K562 (cell line): ENCODE results near the gene ABHD12. TPM values are rescaled to one million over a fixed set of nuclear protein-coding genes. Genes with fewer than 3 reads are reported as not detected.

Source experiments
- FOXP1 ChIP-seq: sonication (generic); formaldehyde crosslinking; IDR thresholded peaks from 2 replicates; pipeline ENCODE4 v1.8.0; 2022; ENCODE audit warnings: mild to moderate bottlenecking, missing genetic modification reagents
- SMARCE1 ChIP-seq: fragments of 450-650 bp; IDR thresholded peaks from 2 replicates; pipeline ENCODE4 v1.7.1; 2016; ENCODE audit warnings: mild to moderate bottlenecking
- TRIM28 ChIP-seq: fragments of 450-650 bp; IDR thresholded peaks from 2 replicates; pipeline ENCODE4 v1.6.1; 2017
- ZNF23 ChIP-seq: fragments of 250-450 bp; sonication (Bioruptor Pico); IDR thresholded peaks from 2 replicates; pipeline ENCODE4 v1.4.0; 2020; ENCODE audit warnings: mild to moderate bottlenecking
- ZNF707 ChIP-seq: fragments of 250-450 bp; sonication (Bioruptor Pico); conservative IDR thresholded peaks from 2 replicates; pipeline ENCODE4 v1.8.0; 2022; ENCODE audit warnings: inconsistent platforms, mild to moderate bottlenecking, moderate library complexity
- polyA plus RNA-seq, 8 experiments: library from polyadenylated mRNA; depleted of rRNA in 4 of 8; stranded (reverse) in 5 of 8; unstranded in 3 of 8; fragments of >200 nt; fragmentation: Nextera tagmentation in 2 of 8; fragmentation: Illumina TruSeq in 1 of 8; extraction: Ambion mirVana in 2 of 8; extraction: Trizol in 1 of 8; gene quantifications; 2 replicates each; pipeline versions ENCODE4 v1.2.1 to v1.2.3, GENCODE V29; 2011 to 2014; ENCODE audit warnings: inconsistent platforms in 1 of 8, missing spikeins in 1 of 8
- total RNA-seq, 7 experiments: library from RNA; depleted of rRNA in 6 of 7; stranded (reverse); fragments of >200 nt in 6 of 7; fragmentation: Illumina TruSeq in 2 of 7; extraction: Trizol in 2 of 7; gene quantifications; 2 replicates each; pipeline versions ENCODE4 v1.2.1 to v1.2.3, GENCODE V29; 2011 to 2021; ENCODE audit warnings: low replicate concordance in 1 of 7
- TF ChIP-seq, protein P1 (sequence below): fragments of 250-450 bp; sonication (Bioruptor Pico); IDR thresholded peaks from 2 replicates; pipeline ENCODE4 v1.5.1; 2021; ENCODE audit warnings: mild to moderate bottlenecking
- TF ChIP-seq, protein P2 (sequence below): fragments of 450-650 bp; IDR thresholded peaks from 2 replicates; pipeline ENCODE4 v1.7.0; 2016; ENCODE audit warnings: borderline replicate concordance
- TF ChIP-seq, protein P3 (sequence below), 2 experiments: fragments of 450-650 bp; IDR thresholded peaks; 2 replicates each; pipeline ENCODE4 v1.6.1; 2016
- TF ChIP-seq, protein P4 (sequence below), 3 experiments: fragments of 200-800 bp in 1 of 3; fragments of 250-450 bp in 1 of 3; fragments of 450-650 bp in 1 of 3; sonication (Bioruptor Pico) in 1 of 3; sonication (Bioruptor generic) in 1 of 3; formaldehyde crosslinking in 1 of 3; IDR thresholded peaks; 2 replicates each; pipeline versions ENCODE4 v1.6.1 to v1.8.0; 2016 to 2022; ENCODE audit warnings: mild to moderate bottlenecking in 2 of 3, missing genetic modification characterization in 2 of 3, missing compliant biosample characterization in 1 of 3, moderate library complexity in 1 of 3

ABHD12 gene
- total and polyA plus RNA-seq, 9 of the 15 experiments (the other 6 are each of a cell fraction or from before 2014, with no cell fraction given) = 0.65 to 15.6 (median 9.1) TPM

DNA sequence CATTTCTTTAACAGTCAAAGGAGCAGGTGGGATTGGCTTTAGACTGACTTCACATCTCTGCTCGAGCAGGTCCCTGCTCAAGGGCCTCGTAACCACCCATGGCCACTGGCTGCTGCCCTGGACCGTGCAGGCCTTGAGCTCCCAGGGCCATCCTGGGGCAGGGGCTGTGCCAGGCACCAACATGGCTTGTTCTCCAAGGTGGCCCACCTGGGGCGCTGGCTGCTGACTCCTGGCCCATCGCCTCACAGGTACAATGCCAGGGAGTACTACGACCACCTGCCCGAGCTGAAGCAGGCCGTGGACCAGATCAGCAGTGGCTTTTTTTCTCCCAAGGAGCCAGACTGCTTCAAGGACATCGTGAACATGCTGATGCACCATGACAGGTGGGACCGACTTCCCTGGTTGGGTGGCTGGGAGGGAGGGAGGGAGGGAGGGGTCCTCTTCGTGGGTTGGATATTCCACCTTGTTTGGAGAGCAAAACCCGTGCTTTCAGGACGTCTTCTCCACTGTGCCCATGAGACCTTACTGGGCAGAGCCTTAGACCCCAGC lies 96.7 kb downstream of the ABHD12 start (continued):
- TF ChIP-seq, protein P1, sequence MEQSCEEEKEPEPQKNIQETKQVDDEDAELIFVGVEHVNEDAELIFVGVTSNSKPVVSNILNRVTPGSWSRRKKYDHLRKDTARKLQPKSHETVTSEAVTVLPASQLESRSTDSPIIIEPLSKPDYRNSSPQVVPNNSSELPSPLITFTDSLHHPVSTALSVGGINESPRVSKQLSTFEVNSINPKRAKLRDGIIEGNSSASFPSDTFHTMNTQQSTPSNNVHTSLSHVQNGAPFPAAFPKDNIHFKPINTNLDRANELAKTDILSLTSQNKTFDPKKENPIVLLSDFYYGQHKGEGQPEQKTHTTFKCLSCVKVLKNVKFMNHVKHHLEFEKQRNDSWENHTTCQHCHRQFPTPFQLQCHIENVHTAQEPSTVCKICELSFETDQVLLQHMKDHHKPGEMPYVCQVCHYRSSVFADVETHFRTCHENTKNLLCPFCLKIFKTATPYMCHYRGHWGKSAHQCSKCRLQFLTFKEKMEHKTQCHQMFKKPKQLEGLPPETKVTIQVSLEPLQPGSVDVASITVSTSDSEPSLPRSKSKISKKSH (CRISPR knock-in tag) = no peak
- TF ChIP-seq, protein P2, sequence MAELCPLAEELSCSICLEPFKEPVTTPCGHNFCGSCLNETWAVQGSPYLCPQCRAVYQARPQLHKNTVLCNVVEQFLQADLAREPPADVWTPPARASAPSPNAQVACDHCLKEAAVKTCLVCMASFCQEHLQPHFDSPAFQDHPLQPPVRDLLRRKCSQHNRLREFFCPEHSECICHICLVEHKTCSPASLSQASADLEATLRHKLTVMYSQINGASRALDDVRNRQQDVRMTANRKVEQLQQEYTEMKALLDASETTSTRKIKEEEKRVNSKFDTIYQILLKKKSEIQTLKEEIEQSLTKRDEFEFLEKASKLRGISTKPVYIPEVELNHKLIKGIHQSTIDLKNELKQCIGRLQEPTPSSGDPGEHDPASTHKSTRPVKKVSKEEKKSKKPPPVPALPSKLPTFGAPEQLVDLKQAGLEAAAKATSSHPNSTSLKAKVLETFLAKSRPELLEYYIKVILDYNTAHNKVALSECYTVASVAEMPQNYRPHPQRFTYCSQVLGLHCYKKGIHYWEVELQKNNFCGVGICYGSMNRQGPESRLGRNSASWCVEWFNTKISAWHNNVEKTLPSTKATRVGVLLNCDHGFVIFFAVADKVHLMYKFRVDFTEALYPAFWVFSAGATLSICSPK = no peak
- TF ChIP-seq, protein P3, sequence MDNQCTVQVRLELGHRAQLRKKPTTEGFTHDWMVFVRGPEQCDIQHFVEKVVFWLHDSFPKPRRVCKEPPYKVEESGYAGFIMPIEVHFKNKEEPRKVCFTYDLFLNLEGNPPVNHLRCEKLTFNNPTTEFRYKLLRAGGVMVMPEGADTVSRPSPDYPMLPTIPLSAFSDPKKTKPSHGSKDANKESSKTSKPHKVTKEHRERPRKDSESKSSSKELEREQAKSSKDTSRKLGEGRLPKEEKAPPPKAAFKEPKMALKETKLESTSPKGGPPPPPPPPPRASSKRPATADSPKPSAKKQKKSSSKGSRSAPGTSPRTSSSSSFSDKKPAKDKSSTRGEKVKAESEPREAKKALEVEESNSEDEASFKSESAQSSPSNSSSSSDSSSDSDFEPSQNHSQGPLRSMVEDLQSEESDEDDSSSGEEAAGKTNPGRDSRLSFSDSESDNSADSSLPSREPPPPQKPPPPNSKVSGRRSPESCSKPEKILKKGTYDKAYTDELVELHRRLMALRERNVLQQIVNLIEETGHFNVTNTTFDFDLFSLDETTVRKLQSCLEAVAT (IDR thresholded peaks at IDR 0.05) = no peak
- TF ChIP-seq FOXP1 = no peak
- no peak for TF ChIP-seq SMARCE1
- no peak for TF ChIP-seq TRIM28
- TF ChIP-seq, protein P4, sequence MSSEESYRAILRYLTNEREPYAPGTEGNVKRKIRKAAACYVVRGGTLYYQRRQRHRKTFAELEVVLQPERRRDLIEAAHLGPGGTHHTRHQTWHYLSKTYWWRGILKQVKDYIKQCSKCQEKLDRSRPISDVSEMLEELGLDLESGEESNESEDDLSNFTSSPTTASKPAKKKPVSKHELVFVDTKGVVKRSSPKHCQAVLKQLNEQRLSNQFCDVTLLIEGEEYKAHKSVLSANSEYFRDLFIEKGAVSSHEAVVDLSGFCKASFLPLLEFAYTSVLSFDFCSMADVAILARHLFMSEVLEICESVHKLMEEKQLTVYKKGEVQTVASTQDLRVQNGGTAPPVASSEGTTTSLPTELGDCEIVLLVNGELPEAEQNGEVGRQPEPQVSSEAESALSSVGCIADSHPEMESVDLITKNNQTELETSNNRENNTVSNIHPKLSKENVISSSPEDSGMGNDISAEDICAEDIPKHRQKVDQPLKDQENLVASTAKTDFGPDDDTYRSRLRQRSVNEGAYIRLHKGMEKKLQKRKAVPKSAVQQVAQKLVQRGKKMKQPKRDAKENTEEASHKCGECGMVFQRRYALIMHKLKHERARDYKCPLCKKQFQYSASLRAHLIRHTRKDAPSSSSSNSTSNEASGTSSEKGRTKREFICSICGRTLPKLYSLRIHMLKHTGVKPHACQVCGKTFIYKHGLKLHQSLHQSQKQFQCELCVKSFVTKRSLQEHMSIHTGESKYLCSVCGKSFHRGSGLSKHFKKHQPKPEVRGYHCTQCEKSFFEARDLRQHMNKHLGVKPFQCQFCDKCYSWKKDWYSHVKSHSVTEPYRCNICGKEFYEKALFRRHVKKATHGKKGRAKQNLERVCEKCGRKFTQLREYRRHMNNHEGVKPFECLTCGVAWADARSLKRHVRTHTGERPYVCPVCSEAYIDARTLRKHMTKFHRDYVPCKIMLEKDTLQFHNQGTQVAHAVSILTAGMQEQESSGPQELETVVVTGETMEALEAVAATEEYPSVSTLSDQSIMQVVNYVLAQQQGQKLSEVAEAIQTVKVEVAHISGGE (CRISPR knock-in tag; IDR thresholded peaks at IDR 0.05) = no peak
- no peak for TF ChIP-seq ZNF707 (CRISPR knock-in tag)
- TF ChIP-seq ZNF23 (CRISPR knock-in tag) = no peak
